ENCODE data around the gene FUOM. TPM values are rescaled to one million over a fixed set of nuclear protein-coding genes. Genes with fewer than 3 reads are reported as not detected.

Gene FUOM
- total RNA-seq, 1 donor from 2014 or later = 13.0 TPM

DNA sequence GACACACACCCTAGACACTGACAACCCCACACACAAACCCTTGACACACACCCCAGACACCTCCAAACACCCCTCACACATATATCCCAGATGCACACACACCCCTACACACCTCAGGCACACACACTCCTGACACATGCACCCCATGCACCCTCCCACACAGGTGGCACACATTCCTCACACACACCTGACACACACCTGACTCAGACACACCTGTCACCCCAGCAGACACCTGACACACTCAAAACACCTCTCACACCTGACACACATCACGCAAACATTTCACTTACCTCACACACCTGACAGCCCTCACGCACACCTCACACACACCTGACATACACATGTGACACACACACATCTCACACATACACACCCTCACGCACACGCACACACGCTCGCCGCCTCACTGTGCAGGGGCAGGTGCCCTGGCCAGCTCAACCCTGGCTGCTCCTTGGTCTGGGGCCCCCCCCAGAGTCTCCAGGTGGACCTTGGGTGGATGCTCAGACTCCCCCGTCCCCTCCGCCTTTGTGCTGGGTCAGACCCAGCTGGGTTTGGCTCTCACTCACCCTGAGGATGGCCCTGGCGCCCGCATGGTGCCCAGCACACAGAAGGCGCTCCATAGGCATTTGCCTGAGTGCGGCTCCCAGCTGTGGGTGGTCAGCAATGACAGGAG lies 18.0 kb downstream of the FUOM start:
- H3K27ac Mint-ChIP-seq (ENCODE audit: unreplicated experiment) = no peak overlapping the region
- TF ChIP-seq, protein P1, sequence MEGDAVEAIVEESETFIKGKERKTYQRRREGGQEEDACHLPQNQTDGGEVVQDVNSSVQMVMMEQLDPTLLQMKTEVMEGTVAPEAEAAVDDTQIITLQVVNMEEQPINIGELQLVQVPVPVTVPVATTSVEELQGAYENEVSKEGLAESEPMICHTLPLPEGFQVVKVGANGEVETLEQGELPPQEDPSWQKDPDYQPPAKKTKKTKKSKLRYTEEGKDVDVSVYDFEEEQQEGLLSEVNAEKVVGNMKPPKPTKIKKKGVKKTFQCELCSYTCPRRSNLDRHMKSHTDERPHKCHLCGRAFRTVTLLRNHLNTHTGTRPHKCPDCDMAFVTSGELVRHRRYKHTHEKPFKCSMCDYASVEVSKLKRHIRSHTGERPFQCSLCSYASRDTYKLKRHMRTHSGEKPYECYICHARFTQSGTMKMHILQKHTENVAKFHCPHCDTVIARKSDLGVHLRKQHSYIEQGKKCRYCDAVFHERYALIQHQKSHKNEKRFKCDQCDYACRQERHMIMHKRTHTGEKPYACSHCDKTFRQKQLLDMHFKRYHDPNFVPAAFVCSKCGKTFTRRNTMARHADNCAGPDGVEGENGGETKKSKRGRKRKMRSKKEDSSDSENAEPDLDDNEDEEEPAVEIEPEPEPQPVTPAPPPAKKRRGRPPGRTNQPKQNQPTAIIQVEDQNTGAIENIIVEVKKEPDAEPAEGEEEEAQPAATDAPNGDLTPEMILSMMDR (IDR thresholded peaks at IDR 0.05; ENCODE audit: partially characterized antibody, unreplicated experiment) = no peak
- no peak overlapping the region for H3K4me3 Mint-ChIP-seq (ENCODE audit: unreplicated experiment)
- peaks cover 6% of the 10 kb centered on the region for H3K36me3 Mint-ChIP-seq (ENCODE audit: unreplicated experiment)
- peaks cover 7% of the 10 kb centered on the region for H3K9me3 Mint-ChIP-seq (ENCODE audit: unreplicated experiment)
- H3K27me3 Mint-ChIP-seq (ENCODE audit: unreplicated experiment) = peaks cover 8% of the 10 kb centered on the region
- DNase-seq = no peak
- H3K4me1 Mint-ChIP-seq (ENCODE audit: low read depth, unreplicated experiment) = peaks cover 4% of the 10 kb centered on the region

DNA sequence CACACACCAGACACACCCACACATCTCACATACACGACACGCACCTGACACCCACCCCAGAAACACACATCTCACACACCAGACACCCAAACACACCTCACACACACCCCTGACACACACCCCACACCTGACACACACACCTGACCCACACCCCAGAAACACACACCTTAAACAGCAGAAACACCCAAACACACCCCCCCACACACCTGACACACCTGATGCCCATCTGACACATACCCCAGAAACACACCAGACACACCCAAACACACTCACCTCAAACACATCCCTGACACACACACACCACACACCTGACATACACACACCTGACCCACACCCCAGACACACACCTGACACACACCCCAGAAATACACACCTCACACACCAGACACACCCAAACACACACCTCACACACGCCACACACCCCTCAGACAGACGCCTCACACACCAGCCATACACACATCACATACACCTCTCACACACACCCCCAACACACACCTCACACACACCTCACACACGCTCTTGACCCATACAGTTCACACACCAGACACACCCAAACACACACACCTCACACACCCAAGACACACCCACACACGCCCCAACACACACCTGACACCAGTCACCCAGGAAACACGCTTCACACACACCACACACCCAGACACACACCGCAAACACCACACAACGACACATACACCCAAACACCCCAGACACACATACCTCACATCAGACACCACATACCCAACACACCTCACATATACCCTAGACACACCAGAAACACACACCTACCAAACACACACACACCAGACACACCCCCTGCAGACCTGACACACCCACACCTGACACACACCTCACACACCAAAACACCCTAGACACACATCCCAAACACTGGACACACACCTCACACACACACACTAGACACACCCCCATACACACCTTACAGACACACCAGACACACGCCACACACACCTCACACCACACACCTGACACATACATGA lies 19.4 kb downstream of the FUOM start:
- peaks cover 7% of the 10 kb centered on the region for H3K27me3 Mint-ChIP-seq (ENCODE audit: unreplicated experiment)
- TF ChIP-seq, protein P1 (IDR thresholded peaks at IDR 0.05; ENCODE audit: partially characterized antibody, unreplicated experiment) = no peak
- H3K4me3 Mint-ChIP-seq (ENCODE audit: unreplicated experiment) = no peak overlapping the region
- H3K4me1 Mint-ChIP-seq (ENCODE audit: low read depth, unreplicated experiment) = peaks cover 4% of the 10 kb centered on the region
- DNase-seq = no peak
- H3K27ac Mint-ChIP-seq (ENCODE audit: unreplicated experiment) = no peak overlapping the region
- peaks cover 5% of the 10 kb centered on the region for H3K36me3 Mint-ChIP-seq (ENCODE audit: unreplicated experiment)
- peaks cover 9% of the 10 kb centered on the region for H3K9me3 Mint-ChIP-seq (ENCODE audit: unreplicated experiment)

DNA sequence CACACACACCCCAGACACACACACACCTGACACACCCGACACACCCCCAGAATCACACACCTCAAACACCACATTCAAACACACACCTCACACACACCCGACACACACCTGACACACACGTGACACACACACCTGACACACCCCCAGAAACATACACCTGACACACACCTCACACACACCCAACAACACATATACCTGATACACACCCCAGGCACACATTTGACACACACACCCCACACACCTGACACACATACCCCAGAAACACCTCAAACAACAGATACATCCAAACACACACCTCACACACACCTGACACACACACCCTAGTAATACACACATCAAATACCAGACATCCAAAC lies 20.5 kb downstream of the FUOM start:
- Mint-ChIP-seq H3K4me1 (ENCODE audit: low read depth, unreplicated experiment) (no peaks in the 10 kb centered on the region), H3K4me3 (ENCODE audit: unreplicated experiment) (no peak overlapping the region), H3K9me3 (ENCODE audit: unreplicated experiment) (peaks cover 9% of the 10 kb centered on the region), H3K27me3 (ENCODE audit: unreplicated experiment) (peaks cover 12% of the 10 kb centered on the region), H3K36me3 (ENCODE audit: unreplicated experiment) (peaks cover 9% of the 10 kb centered on the region), H3K27ac (ENCODE audit: unreplicated experiment) (no peak overlapping the region)
- TF ChIP-seq, protein P1 (IDR thresholded peaks at IDR 0.05; ENCODE audit: partially characterized antibody, unreplicated experiment) = no peak
- DNase-seq = no peak

DNA sequence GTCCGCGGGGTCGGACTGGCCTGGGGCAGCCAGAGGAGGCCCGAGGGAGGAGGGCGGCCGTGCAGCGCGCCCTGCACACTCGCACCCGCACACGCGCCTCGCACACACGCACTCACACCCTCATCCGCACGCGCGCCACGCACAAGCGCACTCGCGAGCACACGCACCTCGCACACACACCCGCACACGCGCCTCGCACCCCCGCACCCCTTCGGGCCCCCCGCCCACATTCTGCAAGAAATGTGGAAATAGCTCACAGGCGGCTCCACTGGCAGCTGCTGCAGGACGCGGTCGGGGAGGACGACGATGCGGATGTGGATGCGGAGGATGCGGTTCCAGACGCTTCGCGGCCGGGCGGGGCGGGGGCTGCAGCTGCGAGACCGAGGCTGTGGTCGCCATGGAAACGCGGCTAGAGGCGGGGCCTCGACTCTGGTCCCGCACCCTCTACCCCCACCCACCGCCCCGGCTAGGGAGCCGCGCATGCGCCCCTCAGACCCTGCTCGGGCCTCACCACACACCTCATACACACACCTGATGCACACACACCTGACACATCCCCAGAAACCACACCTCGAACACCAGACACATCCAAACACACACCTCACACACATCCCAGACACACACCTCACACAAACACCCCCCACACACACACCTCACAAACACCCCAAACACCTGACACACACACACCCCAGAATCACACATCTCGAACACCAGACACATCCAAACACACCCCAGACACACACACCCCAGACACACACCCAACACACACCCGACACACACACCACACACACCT lies 21.0 kb downstream of the FUOM start, which contains the start of gene CALY:
Gene CALY (minus strand): TSS at position 320 of the 793 bp plus-strand sequence. CDS start 7,907 bp downstream, outside the sequence.
- H3K36me3 Mint-ChIP-seq (ENCODE audit: unreplicated experiment) = peaks cover 12% of the 10 kb centered on the region
- TF ChIP-seq, protein P1 (IDR thresholded peaks at IDR 0.05; ENCODE audit: partially characterized antibody, unreplicated experiment) = no peak
- H3K27ac Mint-ChIP-seq (ENCODE audit: unreplicated experiment) = no peak within 1 kb of the TSS
- H3K4me3 Mint-ChIP-seq (ENCODE audit: unreplicated experiment) = peak within 1 kb of the TSS; percentile 64
- peaks cover 17% of the 10 kb centered on the region for H3K27me3 Mint-ChIP-seq (ENCODE audit: unreplicated experiment)
- DNase-seq = peak; percentile 92
- peaks cover 5% of the 10 kb centered on the region for H3K9me3 Mint-ChIP-seq (ENCODE audit: unreplicated experiment)
- no peaks in the 10 kb centered on the region for H3K4me1 Mint-ChIP-seq (ENCODE audit: low read depth, unreplicated experiment)

Measured in glutamatergic neuron (in vitro differentiated cells).